ENCODE measurements around the gene KRT72. TPM values are rescaled to one million over a fixed set of nuclear protein-coding genes. Genes with fewer than 3 reads are reported as not detected.

KRT72 gene
- total and polyA plus RNA-seq, 2 experiments from 2014 or later: not detected

DNA sequence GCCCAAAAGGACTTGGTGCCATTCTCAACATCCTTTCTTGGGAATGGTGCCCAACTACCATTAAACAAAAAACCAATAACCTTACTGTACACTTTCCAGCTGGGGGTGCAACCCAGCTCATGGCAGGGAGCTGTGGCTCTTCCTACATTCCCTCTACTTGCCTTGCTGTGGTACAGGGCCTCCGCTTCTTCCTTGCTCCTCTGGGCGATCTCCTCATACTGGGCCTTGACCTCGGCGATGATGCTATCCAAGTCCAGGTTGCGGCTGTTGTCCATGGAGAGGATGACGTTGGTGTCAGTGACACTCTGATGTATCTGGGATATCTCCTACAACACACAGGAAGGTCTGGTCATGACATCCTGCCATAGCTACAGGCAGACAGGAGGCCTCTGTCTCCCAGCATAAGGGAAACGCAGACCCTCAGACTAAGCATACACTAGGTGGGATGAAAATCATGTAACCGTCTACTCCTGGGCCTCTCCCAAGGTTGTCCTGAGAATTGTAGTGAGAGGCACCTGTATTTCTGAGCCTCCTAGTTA is 46.8 kb upstream of the KRT72 start:
- Mint-ChIP-seq H3K36me3 (ENCODE audit: low read depth) (no peaks in the 10 kb centered on the region), H3K27ac (no peak overlapping the region), H3K27me3 (ENCODE audit: insufficient read depth, low read depth, poor library complexity) (peaks cover 9% of the 10 kb centered on the region), H3K4me1 (no peaks in the 10 kb centered on the region), H3K4me3 (no peak overlapping the region), H3K9me3 (peaks cover 10% of the 10 kb centered on the region; the same call in 2 of the 3 replicates)
- Histone ChIP-seq H3F3A (replicated peaks; ENCODE audit: low read depth) (no peaks in the 10 kb centered on the region), H3K4me2 (no peak overlapping the region), H3K4me3 (no peak overlapping the region), H3K4me1 (ENCODE audit: insufficient read depth) (no peaks in the 10 kb centered on the region), H3K27me3 (ENCODE audit: insufficient read depth) (no peaks in the 10 kb centered on the region), H3K79me2 (replicated peaks; ENCODE audit: insufficient read depth) (no peaks in the 10 kb centered on the region), H3K27ac (ENCODE audit: low read depth) (no peak overlapping the region), H3K9me2 (ENCODE audit: insufficient read depth) (0 out of 2 replicates have a peak, but pooled peaks cover 4% of the 10 kb centered on the region), H2AFZ (no peak overlapping the region), H3K36me3 (ENCODE audit: insufficient read depth) (no peaks in the 10 kb centered on the region), H4K20me1 (replicated peaks; ENCODE audit: insufficient read depth) (no peaks in the 10 kb centered on the region)
- DNase-seq (ENCODE audit: low spot score) (no peak), ATAC-seq (no peak)
- TF ChIP-seq, protein P1, sequence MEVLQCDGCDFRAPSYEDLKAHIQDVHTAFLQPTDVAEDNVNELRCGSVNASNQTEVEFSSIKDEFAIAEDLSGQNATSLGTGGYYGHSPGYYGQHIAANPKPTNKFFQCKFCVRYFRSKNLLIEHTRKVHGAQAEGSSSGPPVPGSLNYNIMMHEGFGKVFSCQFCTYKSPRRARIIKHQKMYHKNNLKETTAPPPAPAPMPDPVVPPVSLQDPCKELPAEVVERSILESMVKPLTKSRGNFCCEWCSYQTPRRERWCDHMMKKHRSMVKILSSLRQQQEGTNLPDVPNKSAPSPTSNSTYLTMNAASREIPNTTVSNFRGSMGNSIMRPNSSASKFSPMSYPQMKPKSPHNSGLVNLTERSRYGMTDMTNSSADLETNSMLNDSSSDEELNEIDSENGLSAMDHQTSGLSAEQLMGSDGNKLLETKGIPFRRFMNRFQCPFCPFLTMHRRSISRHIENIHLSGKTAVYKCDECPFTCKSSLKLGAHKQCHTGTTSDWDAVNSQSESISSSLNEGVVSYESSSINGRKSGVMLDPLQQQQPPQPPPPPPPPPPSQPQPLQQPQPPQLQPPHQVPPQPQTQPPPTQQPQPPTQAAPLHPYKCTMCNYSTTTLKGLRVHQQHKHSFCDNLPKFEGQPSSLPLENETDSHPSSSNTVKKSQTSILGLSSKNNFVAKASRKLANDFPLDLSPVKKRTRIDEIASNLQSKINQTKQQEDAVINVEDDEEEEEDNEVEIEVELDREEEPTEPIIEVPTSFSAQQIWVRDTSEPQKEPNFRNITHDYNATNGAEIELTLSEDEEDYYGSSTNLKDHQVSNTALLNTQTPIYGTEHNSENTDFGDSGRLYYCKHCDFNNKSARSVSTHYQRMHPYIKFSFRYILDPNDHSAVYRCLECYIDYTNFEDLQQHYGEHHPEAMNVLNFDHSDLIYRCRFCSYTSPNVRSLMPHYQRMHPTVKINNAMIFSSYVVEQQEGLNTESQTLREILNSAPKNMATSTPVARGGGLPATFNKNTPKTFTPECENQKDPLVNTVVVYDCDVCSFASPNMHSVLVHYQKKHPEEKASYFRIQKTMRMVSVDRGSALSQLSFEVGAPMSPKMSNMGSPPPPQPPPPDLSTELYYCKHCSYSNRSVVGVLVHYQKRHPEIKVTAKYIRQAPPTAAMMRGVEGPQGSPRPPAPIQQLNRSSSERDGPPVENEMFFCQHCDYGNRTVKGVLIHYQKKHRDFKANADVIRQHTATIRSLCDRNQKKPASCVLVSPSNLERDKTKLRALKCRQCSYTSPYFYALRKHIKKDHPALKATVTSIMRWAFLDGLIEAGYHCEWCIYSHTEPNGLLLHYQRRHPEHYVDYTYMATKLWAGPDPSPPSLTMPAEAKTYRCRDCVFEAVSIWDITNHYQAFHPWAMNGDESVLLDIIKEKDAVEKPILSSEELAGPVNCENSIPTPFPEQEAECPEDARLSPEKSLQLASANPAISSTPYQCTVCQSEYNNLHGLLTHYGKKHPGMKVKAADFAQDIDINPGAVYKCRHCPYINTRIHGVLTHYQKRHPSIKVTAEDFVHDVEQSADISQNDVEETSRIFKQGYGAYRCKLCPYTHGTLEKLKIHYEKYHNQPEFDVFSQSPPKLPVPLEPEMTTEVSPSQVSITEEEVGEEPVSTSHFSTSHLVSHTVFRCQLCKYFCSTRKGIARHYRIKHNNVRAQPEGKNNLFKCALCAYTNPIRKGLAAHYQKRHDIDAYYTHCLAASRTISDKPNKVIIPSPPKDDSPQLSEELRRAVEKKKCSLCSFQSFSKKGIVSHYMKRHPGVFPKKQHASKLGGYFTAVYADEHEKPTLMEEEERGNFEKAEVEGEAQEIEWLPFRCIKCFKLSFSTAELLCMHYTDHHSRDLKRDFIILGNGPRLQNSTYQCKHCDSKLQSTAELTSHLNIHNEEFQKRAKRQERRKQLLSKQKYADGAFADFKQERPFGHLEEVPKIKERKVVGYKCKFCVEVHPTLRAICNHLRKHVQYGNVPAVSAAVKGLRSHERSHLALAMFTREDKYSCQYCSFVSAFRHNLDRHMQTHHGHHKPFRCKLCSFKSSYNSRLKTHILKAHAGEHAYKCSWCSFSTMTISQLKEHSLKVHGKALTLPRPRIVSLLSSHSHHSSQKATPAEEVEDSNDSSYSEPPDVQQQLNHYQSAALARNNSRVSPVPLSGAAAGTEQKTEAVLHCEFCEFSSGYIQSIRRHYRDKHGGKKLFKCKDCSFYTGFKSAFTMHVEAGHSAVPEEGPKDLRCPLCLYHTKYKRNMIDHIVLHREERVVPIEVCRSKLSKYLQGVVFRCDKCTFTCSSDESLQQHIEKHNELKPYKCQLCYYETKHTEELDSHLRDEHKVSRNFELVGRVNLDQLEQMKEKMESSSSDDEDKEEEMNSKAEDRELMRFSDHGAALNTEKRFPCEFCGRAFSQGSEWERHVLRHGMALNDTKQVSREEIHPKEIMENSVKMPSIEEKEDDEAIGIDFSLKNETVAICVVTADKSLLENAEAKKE (CRISPR knock-in tag; IDR thresholded peaks at IDR 0.05): no peak
- TF ChIP-seq, protein P2, sequence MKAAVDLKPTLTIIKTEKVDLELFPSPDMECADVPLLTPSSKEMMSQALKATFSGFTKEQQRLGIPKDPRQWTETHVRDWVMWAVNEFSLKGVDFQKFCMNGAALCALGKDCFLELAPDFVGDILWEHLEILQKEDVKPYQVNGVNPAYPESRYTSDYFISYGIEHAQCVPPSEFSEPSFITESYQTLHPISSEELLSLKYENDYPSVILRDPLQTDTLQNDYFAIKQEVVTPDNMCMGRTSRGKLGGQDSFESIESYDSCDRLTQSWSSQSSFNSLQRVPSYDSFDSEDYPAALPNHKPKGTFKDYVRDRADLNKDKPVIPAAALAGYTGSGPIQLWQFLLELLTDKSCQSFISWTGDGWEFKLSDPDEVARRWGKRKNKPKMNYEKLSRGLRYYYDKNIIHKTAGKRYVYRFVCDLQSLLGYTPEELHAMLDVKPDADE (IDR thresholded peaks at IDR 0.05): no peak
- TF ChIP-seq CREB1 (CRISPR knock-in tag; IDR thresholded peaks at IDR 0.05; ENCODE audit: low read depth): no peak
- TF ChIP-seq ZNF331 (CRISPR knock-in tag; IDR thresholded peaks at IDR 0.05; ENCODE audit: low read depth): no peak
- TF ChIP-seq, protein P3, sequence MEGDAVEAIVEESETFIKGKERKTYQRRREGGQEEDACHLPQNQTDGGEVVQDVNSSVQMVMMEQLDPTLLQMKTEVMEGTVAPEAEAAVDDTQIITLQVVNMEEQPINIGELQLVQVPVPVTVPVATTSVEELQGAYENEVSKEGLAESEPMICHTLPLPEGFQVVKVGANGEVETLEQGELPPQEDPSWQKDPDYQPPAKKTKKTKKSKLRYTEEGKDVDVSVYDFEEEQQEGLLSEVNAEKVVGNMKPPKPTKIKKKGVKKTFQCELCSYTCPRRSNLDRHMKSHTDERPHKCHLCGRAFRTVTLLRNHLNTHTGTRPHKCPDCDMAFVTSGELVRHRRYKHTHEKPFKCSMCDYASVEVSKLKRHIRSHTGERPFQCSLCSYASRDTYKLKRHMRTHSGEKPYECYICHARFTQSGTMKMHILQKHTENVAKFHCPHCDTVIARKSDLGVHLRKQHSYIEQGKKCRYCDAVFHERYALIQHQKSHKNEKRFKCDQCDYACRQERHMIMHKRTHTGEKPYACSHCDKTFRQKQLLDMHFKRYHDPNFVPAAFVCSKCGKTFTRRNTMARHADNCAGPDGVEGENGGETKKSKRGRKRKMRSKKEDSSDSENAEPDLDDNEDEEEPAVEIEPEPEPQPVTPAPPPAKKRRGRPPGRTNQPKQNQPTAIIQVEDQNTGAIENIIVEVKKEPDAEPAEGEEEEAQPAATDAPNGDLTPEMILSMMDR (conservative IDR thresholded peaks at IDR 0.05; ENCODE audit: low read depth in 2 of 2): no peak
- no peak for TF ChIP-seq STAT1 (IDR thresholded peaks at IDR 0.05; ENCODE audit: unreplicated experiment)
- TF ChIP-seq, protein P4, sequence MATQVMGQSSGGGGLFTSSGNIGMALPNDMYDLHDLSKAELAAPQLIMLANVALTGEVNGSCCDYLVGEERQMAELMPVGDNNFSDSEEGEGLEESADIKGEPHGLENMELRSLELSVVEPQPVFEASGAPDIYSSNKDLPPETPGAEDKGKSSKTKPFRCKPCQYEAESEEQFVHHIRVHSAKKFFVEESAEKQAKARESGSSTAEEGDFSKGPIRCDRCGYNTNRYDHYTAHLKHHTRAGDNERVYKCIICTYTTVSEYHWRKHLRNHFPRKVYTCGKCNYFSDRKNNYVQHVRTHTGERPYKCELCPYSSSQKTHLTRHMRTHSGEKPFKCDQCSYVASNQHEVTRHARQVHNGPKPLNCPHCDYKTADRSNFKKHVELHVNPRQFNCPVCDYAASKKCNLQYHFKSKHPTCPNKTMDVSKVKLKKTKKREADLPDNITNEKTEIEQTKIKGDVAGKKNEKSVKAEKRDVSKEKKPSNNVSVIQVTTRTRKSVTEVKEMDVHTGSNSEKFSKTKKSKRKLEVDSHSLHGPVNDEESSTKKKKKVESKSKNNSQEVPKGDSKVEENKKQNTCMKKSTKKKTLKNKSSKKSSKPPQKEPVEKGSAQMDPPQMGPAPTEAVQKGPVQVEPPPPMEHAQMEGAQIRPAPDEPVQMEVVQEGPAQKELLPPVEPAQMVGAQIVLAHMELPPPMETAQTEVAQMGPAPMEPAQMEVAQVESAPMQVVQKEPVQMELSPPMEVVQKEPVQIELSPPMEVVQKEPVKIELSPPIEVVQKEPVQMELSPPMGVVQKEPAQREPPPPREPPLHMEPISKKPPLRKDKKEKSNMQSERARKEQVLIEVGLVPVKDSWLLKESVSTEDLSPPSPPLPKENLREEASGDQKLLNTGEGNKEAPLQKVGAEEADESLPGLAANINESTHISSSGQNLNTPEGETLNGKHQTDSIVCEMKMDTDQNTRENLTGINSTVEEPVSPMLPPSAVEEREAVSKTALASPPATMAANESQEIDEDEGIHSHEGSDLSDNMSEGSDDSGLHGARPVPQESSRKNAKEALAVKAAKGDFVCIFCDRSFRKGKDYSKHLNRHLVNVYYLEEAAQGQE (IDR thresholded peaks at IDR 0.05; ENCODE audit: unreplicated experiment): no peak
- TF ChIP-seq NANOG (IDR thresholded peaks at IDR 0.05; ENCODE audit: borderline replicate concordance): no peak
- TF ChIP-seq ZNF114 (CRISPR knock-in tag; IDR thresholded peaks at IDR 0.05): no peak
- no peak for TF ChIP-seq POLR2AphosphoS5 (IDR thresholded peaks at IDR 0.05; ENCODE audit: low read depth)
- no peak for TF ChIP-seq EZH2phosphoT487 (IDR thresholded peaks at IDR 0.05; ENCODE audit: unreplicated experiment)
- no peak for TF ChIP-seq JUNB (IDR thresholded peaks at IDR 0.05; ENCODE audit: unreplicated experiment)
- TF ChIP-seq EZH2 (IDR thresholded peaks at IDR 0.05; ENCODE audit: low read depth, unreplicated experiment): no peak

Measured in GM23338 (cell line).